HG02840 (cell line): Measurements from ENCODE around the gene CAMK2G.
"Not testable (repeated sequence)": the region's sequence is repeated elsewhere in the genome, so short reads cannot be mapped to it uniquely, and the experiment has no call there.

ENCODE experiments used
- ATAC-seq: cut with Tn5 transposase; IDR thresholded peaks from one replicate; pipeline ENCODE4 v1.9.1; 2021; ENCODE audit warnings: mild to moderate bottlenecking, moderate library complexity, moderate number of reproducible peaks; ENCODE audit not compliant: unreplicated experiment, low FRiP score

The CAMK2G gene

DNA sequence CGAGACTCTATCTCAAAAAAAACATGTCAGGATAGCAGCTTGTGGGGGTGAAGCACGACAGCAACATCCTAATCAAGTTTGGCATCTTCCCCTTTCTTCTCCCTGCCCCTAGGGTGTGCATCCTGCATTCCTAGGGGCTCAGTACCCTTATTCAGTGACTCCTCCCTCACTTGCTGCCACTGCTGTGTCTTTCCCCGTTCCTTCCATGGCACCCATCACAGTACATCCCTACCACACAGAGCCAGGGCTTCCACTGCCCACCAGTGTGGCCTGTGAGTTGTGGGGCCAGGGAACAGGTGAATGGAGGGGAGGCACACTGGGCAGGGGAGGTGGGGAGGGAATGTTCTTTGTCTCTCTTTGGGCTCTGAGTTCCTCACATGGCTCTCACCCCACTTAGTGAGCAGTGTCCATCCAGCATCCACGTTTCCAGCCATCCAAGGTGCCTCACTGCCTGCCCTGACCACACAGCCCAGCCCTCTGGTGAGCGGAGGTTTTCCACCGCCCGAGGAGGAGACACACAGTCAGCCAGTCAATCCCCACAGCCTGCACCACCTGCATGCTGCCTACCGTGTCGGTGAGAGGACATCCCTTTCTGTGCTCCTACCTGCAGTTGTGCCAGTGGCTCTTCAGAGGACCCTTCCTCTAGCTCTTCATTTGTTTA lies 74.3 kb downstream of the CAMK2G start:
- no peak for ATAC-seq

DNA sequence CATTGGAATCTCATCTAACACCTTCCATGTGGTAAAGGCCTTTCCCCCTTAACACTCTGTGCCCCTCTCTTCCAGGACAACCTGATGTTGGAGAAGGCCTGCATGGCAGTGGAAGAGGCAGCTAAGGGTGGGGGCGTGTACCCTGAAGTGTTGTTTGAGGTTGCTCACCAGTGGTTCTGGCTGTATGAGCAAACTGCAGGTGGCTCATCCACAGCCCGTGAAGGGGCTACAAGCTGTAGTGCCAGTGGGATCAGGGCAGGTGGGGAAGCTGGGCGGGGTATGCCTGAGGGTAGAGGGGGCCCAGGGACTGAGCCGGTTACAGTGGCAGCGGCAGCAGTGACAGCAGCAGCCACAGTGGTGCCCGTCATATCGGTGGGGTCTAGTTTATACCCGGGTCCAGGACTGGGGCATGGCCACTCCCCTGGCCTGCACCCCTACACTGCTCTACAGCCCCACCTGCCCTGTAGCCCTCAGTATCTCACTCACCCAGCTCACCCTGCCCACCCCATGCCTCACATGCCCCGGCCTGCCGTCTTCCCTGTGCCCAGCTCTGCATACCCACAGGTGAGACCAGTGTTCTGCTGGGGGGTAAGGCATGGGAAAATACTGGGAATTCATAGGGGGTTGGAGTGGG lies 75.3 kb downstream of the CAMK2G start:
- ATAC-seq, result no peak

DNA sequence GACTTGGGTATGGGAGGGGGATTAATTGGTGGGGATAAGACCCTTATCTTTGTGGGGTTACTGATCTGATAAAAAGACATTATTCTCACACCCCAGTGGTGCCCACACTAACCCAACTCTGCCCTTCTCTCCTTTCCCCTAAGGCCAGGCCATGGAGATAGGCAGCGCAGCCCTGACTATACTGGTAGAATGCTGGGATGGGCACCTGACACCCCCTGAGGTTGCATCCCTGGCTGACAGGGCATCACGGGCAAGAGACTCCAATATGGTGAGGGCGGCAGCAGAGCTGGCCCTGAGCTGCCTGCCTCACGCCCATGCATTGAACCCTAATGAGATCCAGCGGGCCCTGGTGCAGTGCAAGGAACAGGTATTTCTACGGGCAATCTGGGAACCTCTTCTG lies 76.3 kb downstream of the CAMK2G start:
- ATAC-seq, result no peak

DNA sequence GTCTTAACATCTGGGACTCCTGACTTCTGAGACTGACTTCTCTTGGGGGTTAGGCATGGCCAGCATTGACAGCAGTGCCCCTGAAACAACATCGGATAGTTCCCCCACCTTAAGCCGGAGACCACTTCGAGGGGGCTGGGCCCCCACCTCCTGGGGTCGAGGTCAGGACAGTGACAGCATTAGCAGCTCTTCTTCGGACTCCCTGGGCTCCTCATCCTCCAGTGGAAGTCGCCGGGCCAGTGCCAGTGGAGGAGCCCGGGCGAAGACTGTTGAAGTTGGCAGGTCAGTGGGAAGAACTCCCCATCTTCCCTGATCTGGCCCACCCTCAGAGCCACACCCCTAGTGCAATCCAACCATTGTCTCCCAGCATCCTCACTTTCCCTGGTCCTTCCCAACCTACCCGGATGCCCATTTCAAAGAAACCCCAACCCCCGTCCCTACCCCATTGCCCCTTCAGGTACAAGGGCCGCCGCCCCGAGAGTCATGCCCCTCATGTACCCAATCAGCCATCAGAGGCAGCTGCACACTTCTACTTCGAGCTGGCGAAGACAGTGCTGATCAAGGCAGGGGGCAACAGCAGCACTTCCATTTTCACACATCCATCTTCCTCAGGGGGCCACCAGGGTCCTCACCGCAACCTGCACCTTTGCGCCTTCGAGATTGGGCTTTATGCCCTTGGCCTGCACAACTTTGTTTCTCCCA lies 76.9 kb downstream of the CAMK2G start:
- ATAC-seq, result no peak

DNA sequence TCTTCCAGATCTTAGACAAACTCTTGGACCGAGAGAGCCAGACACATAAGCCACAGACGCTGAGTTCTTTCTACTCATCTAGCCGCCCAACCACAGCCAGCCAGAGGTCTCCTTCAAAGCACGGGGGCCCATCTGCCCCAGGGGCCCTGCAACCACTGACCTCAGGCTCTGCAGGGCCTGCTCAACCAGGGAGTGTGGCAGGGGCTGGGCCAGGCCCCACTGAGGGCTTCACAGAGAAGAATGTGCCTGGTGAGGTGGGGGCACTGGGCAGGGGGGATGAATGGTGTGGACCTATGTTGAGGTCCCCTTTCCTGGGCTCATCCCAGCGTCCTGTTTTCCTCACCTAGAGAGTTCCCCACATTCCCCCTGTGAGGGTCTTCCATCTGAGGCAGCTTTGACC lies 77.6 kb downstream of the CAMK2G start:
- ATAC-seq, result no peak

DNA sequence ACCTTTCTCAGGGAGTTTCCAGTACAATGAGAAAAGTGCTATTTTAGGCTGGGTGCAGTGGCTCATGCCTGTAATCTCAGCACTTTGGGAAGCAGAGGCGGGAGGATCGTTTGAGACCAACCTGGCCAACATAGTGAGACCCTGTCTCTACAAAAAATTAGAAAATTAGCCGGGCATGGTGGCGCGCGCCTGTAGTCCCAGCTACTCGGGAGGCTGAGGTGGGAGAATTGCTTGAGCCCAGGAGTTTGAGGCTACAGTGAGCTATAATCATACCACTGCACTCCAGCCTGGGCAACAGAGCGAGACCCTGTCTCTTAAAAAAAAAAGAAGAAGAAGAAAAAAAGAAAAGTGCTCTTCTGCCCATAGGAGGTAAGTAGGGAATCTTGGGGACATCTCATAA lies 78.3 kb downstream of the CAMK2G start:
- not testable (repeated sequence) for ATAC-seq

DNA sequence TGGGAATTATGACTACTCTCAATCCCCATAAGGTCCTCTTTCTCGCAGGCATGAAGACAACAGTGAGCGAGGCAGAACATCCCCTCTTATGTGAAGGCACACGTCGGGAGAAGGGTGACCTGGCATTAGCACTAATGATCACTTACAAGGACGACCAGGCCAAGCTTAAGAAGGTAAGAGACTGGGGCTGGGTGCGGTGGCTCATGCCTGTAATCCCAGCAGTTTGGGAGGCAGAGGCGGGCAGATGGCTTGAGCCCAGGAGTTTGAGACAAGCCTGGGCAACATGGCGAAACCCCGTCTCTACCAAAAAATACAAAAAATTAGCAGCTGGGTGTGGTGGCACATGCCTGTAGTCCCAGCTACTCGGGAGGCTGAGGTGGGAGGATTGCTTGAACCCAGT lies 78.9 kb downstream of the CAMK2G start:
- ATAC-seq, result not testable (repeated sequence)

DNA sequence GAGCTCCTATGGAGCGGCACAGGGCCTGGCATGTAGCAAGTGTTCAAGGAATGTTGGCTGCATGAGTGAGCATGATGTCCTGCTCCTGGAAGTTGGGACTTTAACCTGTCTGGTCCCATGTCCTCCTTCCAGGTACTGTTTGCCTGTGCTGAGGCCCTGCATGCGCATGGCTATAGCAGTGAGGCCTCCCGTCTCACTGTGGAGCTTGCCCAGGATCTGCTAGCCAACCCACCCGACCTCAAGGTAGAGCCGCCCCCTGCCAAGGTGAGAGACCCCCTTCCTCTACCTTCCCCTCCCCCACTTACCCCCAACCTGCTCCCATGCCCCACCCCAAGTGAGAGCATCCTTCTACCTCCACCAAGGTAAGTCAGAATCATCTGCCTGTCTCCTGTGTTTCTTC lies 80.9 kb downstream of the CAMK2G start:
- no peak for ATAC-seq

DNA sequence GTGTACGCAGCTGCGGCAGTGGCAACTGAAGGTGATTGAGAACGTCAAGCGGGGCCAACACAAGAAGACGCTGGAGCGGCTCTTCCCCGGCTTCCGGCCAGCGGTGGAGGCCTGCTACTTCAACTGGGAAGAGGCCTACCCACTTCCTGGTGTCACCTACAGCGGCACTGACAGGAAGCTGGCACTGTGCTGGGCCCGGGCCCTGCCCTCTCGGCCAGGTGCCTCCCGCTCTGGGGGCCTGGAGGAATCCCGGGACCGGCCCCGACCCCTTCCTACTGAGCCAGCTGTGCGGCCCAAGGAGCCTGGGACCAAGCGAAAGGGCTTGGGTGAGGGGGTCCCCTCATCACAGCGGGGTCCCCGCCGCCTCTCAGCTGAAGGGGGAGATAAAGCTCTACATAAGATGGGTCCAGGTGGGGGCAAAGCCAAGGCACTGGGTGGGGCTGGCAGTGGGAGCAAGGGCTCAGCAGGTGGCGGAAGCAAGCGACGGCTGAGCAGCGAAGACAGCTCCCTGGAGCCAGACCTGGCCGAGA lies 82.4 kb downstream of the CAMK2G start:
- no peak for ATAC-seq

DNA sequence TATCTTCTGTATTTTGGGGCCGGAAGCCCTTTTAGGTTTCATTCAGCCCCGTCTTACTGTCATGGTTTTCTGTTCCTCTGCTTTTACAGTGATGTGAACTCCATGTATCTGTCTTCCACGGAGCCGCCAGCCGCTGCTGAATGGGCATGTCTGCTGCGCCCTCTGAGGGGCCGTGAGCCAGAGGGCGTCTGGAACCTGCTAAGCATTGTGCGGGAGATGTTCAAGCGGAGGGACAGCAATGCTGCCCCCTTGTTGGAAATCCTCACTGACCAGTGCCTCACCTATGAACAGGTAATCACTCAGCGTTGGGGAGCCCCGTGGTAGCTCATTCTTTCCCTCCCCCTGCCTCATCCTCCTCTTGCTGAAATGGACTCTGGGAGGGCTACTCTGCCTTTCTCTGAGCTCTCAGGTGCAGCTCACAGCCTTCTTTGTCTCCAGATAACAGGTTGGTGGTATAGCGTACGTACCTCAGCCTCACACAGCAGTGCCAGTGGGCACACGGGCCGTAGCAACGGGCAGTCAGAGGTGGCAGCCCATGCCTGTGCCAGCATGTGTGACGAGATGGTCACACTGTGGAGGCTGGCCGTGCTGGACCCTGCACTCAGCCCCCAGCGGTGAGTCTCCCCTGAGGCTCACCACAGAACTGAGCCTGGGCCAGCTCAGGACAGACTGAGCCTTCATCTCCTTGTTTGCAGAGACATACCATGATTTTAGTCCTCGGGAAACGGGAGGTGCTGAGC lies 83.3 kb downstream of the CAMK2G start:
- ATAC-seq, result no peak

DNA sequence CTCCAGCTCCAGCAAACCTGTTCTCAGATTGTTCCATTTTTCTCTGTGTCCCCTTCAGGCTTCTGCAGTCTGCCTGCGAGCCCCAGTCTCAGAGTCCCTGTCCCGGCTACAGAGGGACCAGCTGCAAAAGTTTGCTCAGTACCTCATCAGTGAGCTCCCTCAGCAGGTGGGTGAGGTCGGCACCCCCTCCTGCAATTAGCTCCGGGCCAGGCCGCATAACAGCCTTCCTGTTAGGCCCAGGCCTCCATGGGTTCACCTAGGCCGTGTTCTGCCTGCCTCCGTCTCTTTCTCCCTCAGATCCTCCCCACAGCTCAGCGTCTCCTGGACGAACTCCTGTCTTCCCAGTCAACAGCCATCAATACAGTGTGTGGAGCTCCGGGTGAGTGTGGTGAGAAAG lies 84.7 kb downstream of the CAMK2G start:
- no peak for ATAC-seq

DNA sequence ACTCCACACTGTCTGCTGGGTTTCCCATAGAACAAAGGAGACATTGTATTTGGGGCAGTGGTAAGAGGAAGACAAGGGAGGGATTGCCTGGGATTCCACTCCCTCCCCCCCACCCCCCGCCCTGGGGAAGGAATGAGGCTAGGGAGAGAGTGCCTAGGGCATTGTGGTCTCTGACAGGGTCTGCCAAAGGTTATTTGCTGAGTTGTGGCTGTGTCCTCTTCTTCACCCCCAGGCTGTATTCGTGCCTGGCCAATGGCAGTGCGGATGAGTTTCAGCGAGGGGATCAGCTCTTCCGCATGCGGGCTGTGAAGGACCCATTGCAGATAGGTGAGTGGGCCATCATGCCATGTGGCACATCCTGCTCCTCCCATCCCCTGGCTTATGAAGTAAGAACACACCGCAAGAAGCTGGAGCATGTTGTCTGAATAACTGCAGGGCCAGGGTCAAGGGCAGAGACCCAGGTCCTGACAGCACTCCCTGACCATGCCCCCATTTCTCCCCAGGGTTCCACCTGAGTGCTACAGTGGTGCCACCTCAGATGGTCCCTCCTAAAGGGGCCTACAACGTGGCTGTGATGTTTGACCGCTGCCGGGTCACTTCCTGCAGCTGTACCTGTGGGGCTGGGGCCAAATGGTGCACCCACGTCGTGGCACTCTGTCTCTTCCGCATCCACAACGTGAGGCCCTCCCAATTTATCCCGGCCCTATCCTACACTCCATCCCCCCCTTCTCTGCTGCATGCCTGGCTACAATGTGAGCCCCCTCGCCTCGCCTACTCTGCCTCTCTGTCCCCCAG lies 85.3 kb downstream of the CAMK2G start:
- no peak for ATAC-seq

DNA sequence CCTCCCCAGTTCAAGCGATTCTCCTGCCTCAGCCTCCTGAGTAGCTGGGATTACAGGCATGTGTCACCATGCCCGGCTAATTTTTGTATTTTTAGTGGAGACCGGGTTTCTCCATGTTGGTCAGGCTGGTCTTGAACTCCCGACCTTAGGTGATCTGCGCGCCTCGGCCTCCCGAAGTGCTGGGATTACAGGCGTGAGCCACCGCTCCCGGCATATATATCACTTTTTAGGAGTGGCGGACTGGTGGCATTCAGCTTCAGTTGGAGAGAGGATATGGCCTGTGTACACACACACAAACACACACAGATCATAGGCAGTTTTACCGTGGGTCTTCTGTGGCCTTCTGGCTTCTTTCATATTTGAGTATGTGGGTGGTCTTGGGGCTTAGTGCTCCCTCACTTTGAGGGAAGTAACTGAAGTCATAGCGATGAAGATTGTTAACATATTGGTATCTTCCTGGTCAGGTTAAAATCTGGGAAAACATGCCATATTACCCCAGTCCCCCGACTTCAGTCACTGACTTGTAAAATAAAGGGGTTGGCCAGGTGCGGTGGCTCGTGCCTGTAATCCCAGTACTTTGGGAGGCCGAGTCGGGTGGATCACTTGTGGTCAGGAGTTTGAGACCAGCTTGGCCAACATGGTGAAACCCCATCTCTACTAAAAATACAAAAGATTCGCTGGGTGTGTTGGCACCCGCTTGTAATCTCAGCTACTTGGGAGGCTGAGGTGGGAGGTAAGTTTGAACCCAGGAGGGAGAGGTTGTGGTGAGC lies 87.1 kb downstream of the CAMK2G start:
- ATAC-seq, result not testable (repeated sequence)

DNA sequence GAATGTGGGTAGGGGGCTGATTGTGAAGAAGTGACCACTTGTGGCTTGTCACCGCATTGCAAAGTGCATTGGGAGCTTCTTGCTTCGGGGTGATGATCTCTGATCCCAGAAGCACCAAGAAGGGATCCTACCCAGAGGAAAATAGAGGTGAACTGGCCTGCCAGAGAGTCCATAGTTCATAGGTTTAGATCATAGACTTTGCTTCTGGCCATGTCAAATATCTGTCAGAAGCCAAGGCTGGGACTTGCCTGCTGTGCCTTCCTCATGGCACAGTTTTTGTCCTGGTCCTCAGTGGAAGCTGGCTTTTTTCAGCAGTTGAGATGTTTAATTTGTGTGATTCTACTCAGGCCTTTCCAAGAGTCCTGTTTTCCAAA lies 87.9 kb downstream of the CAMK2G start:
- no peak for ATAC-seq

DNA sequence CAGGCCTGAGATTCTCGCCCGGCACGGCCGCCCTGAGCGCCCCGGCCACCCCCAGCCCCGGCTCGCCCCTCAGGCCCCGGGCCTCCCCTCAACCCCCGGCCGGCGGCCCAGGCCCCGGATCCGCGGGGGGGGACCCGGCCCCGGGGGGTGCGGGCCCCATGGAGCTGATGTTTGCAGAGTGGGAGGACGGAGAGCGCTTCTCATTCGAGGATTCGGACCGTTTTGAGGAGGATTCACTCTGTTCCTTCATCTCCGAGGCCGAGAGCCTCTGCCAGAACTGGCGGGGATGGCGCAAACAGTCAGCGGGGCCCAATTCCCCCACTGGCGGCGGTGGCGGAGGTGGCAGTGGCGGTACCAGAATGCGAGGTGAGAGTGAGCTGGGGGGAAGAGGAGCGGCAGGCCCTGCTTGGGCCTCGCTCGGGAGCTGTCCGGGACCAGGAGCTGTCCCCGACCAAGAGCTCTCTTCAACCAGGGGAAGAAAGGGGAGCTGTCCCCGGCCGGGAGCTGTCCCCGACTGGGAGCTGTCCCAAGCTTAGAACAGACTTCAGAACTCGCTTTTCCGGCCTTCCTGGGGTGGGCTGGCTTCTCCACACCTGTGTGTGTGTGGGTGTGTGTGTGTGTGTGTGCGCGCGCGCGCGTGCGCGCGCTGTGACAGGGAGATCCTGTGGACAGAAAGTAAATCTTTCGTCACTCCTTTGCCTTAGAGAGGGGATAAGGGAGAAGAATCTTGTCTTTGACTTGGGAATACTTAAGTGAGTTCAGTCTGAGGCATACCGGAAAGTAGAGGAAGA lies 88.4 kb downstream of the CAMK2G start:
- ATAC-seq, result peak; percentile 25

DNA sequence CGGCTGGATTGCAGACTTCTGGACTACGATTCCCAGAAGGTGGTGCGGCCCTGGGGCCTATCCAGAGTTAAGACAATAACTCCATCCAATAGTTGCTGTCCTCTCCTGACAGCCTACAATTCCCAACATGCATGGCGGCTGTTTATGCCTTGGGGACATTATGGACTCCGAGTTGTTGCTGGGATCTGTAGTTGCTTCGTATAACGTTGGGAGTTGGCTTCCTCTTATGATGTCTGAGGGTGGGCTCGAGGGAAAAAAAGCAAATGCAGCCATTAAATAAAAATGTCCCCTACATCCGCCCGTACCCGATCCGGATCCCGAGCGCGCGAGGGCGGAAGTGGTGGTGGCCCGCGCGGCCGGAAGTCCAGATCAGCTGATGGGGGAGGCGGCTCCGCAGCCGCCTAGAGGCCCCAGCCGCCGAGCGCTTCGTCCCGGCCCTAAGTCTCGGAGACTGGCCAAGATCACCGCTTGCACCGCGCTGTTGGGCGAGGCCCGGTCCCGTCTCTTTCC lies 89.1 kb downstream of the CAMK2G start, which contains the start of gene ZSWIM8:
TSS of gene ZSWIM8 (plus strand) at position 396 of the 510 bp plus-strand sequence. CDS start 273 bp downstream, outside the sequence.
- ATAC-seq, result peak; percentile 73

DNA sequence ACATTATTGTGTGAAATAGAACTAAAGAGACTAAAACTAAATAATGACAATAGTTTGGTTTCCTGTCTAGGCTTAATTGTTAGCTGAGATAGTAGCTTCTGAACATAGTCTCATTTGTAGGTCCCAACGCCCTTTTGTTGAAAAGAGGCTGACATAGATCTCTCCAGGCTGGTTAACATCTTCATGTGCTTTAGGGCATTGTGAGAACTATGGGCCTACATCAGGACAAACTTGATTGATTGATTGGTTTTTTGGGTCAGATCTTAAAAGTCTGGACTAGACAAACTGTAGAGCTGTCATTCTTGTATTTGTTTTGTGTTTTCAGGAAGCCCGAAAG lies 91.6 kb downstream of the CAMK2G start:
- ATAC-seq, result no peak
